GM12892 (cell line): ENCODE measurements around the gene ULK3.

Experiments used
- DNase-seq: peaks from one replicate; pipeline ENCODE4 v3.0.0; 2011; ENCODE audit not compliant: insufficient read length
- FAIRE-seq: peaks from 2 replicates; lab custom pipeline; 2011; peaks lifted over from hg19 to GRCh38; lab: Jason Lieb, UNC
- POLR2A ChIP-seq: IDR thresholded peaks from 2 replicates; pipeline ENCODE4 v1.6.1; 2011; ENCODE audit warnings: low read depth, low read length, control low read depth
- POLR2AphosphoS5 ChIP-seq: IDR thresholded peaks from 2 replicates; pipeline ENCODE4 v1.6.1; 2011; ENCODE audit warnings: low read depth, low read length, control low read depth
- TAF1 ChIP-seq: IDR thresholded peaks from 2 replicates; pipeline ENCODE4 v1.6.1; 2011; ENCODE audit warnings: low read depth, mild to moderate bottlenecking, control low read depth, low read length, borderline replicate concordance

ULK3 gene

GRCh38 chr15:74866090-74866489 is 23.1 kb upstream of the ULK3 start:
- no peak for DNase-seq
- TF ChIP-seq TAF1, result no peak
- no peak for TF ChIP-seq POLR2A
- no peak for TF ChIP-seq POLR2AphosphoS5
- no peak for FAIRE-seq

GRCh38 chr15:74865316-74865715 is 22.4 kb upstream of the ULK3 start:
- FAIRE-seq, result no peak
- TF ChIP-seq POLR2A (no peak), TAF1 (no peak), POLR2AphosphoS5 (no peak)

GRCh38 chr15:74864296-74864695 is 21.3 kb upstream of the ULK3 start:
- TF ChIP-seq POLR2A (no peak), POLR2AphosphoS5 (no peak), TAF1 (no peak)
- DNase-seq (no peak), FAIRE-seq (no peak)

More at GRCh38 chr15:74865316-74865715, 22.4 kb upstream of the ULK3 start:
- no peak for DNase-seq

- FAIRE-seq, result no peak
- TF ChIP-seq POLR2A, result no peak; the same call in 1 of the 2 replicates
- TF ChIP-seq TAF1, result no peak
- 0 out of 2 replicates have a peak, but pooled peaks have one; percentile 21 for TF ChIP-seq POLR2AphosphoS5
- no peak for DNase-seq
These were observed 20.5 kb upstream of the ULK3 start for GRCh38 chr15:74863239-74864056.

GRCh38 chr15:74858369-74858740 is 15.4 kb upstream of the ULK3 start:
- FAIRE-seq (no peak), DNase-seq (no peak)
- TF ChIP-seq TAF1 (no peak), POLR2A (no peak), POLR2AphosphoS5 (no peak)

GRCh38 chr15:74857671-74858368 is 14.9 kb upstream of the ULK3 start:
- peak; percentile 33; the same call in 1 of the 2 replicates for TF ChIP-seq POLR2A
- no peak for TF ChIP-seq POLR2AphosphoS5
- DNase-seq, result no peak
- FAIRE-seq, result peak; percentile 83

GRCh38 chr15:74857082-74857655 is 14.2 kb upstream of the ULK3 start:
- FAIRE-seq (peak; percentile 99), DNase-seq (no peak)
- TF ChIP-seq POLR2A (peak; percentile 52; the same call in 1 of the 2 replicates), TAF1 (no peak)

GRCh38 chr15:74856537-74856936 is 13.6 kb upstream of the ULK3 start:
- FAIRE-seq, result no peak
- DNase-seq, result no peak
- TF ChIP-seq POLR2AphosphoS5 (no peak), TAF1 (no peak), POLR2A (no peak)

- TF ChIP-seq TAF1, result no peak
- TF ChIP-seq POLR2A, result no peak
- TF ChIP-seq POLR2AphosphoS5, result no peak
- DNase-seq, result no peak
- no peak for FAIRE-seq
These were observed 12.9 kb upstream of the ULK3 start for GRCh38 chr15:74855857-74856256.

GRCh38 chr15:74854453-74855022 is 11.6 kb upstream of the ULK3 start:
- DNase-seq (no peak), FAIRE-seq (no peak)
- TF ChIP-seq TAF1 (no peak), POLR2AphosphoS5 (no peak), POLR2A (no peak)

- no peak for FAIRE-seq
- no peak for DNase-seq
- TF ChIP-seq POLR2AphosphoS5 (no peak), POLR2A (no peak), TAF1 (no peak)
These were observed 9.0 kb upstream of the ULK3 start for GRCh38 chr15:74851960-74852359.

GRCh38 chr15:74850393-74850792 is 7.4 kb upstream of the ULK3 start:
- DNase-seq (no peak), FAIRE-seq (no peak)
- TF ChIP-seq POLR2A, result no peak
- no peak for TF ChIP-seq POLR2AphosphoS5
- no peak for TF ChIP-seq TAF1
